B cell (primary cell): Measurements from ENCODE around the gene PRR3. TPM values are rescaled to one million over a fixed set of nuclear protein-coding genes. Genes with fewer than 3 reads are reported as not detected.

Experiments used
- ATAC-seq: fragments of 200-7000 bp; cut with Tn5 transposase; one replicate; pipeline ENCODE4 v1.10.0; 2021; ENCODE audit warnings: low read depth, mild to moderate bottlenecking, moderate number of reproducible peaks, moderate library complexity
- CTCF ChIA-PET: fragments of 350-600 bp; sonication (Branson Sonifier 250); formaldehyde crosslinking; loops from one replicate; lab custom pipeline; 2021; ENCODE audit warnings: antibody characterized with exemption, inconsistent platforms; lab: Charles Lee
- POLR2A ChIA-PET: fragments of 350-600 bp; sonication (Branson Sonifier 250); formaldehyde crosslinking; loops from one replicate; lab custom pipeline; 2021; ENCODE audit warnings: antibody characterized with exemption; lab: Charles Lee
- DNase-seq: peaks from one replicate; pipeline ENCODE4 v3.0.0; 2013
- H2AFZ ChIP-seq: 2 replicates; pipeline ENCODE4 v1.6.1; 2012; ENCODE audit warnings: mild to moderate bottlenecking, low read depth, low read length; ENCODE audit not compliant: insufficient read depth, poor library complexity, severe bottlenecking
- H3K27ac ChIP-seq, 2 donors: 1 replicate in 1 of 2; 2 replicates in 1 of 2; pipeline ENCODE4 v1.5.1; 2012 to 2013; ENCODE audit warnings: low read length in 2 of 2, mild to moderate bottlenecking in 2 of 2, moderate library complexity in 1 of 2
- H3K27me3 ChIP-seq, 4 experiments: fragments of 200-600 bp in 1 of 4; sonication (generic) in 1 of 4; replicated peaks in 1 of 4; 1 replicate in 2 of 4; 2 replicates in 2 of 4; pipeline versions ENCODE4 v1.6.1 to v1.7.0; 2013 to 2016; ENCODE audit warnings: low read length in 3 of 4, mild to moderate bottlenecking in 2 of 4, mixed read lengths in 1 of 4, moderate library complexity in 1 of 4; ENCODE audit not compliant: insufficient read depth in 4 of 4, control insufficient read depth in 3 of 4; ENCODE audit errors: control extremely low read depth in 1 of 4
- H3K36me3 ChIP-seq, 2 experiments: replicated peaks in 1 of 2; 1 replicate in 1 of 2; 2 replicates in 1 of 2; pipeline versions ENCODE4 v1.6.1 to v1.7.1; 2013; ENCODE audit warnings: low read length in 1 of 2; ENCODE audit not compliant: insufficient read depth in 2 of 2, control insufficient read depth in 1 of 2; ENCODE audit errors: control extremely low read depth in 1 of 2, extremely low read depth in 1 of 2
- H3K4me1 ChIP-seq, 2 donors: fragments of 200-600 bp in 1 of 2; sonication (generic) in 1 of 2; 1 replicate in 1 of 2; 2 replicates in 1 of 2; pipeline versions ENCODE4 v1.5.1 to v1.6.1; 2013 to 2017; ENCODE audit warnings: low read length in 2 of 2; ENCODE audit not compliant: control insufficient read depth in 2 of 2, insufficient read depth in 2 of 2
- H3K4me2 ChIP-seq: replicated peaks from 2 replicates; pipeline ENCODE3; 2012; ENCODE audit warnings: mild to moderate bottlenecking, low read depth, low read length; ENCODE audit not compliant: poor library complexity, severe bottlenecking
- H3K4me3 ChIP-seq, 5 experiments: fragments of 200-600 bp in 1 of 5; sonication (generic) in 1 of 5; 1 replicate in 3 of 5; 2 replicates in 2 of 5; pipeline versions ENCODE4 v1.5.1 to v1.7.0; 2011 to 2016; ENCODE audit warnings: low read length in 4 of 5, mild to moderate bottlenecking in 4 of 5, low read depth in 2 of 5, control low read depth in 1 of 5, moderate library complexity in 1 of 5; ENCODE audit not compliant: insufficient read depth in 1 of 5; ENCODE audit errors: control extremely low read depth in 1 of 5, extremely low read depth in 1 of 5
- H3K79me2 ChIP-seq: fragments of 200-600 bp; sonication (generic); one replicate; pipeline ENCODE4 v1.6.0; 2016; ENCODE audit warnings: low read length; ENCODE audit not compliant: control insufficient read depth, insufficient read depth
- H3K9ac ChIP-seq: fragments of 200-600 bp; sonication (generic); 2 replicates; pipeline ENCODE4 v1.6.1; 2017; ENCODE audit warnings: mild to moderate bottlenecking, low read length, moderate library complexity
- H3K9me3 ChIP-seq, 3 donors: one replicate each; pipeline versions ENCODE4 v1.6.1 to v1.7.1; 2013; ENCODE audit warnings: low read length in 2 of 3; ENCODE audit not compliant: control insufficient read depth in 2 of 3, insufficient read depth in 1 of 3; ENCODE audit errors: control extremely low read depth in 1 of 3
- H4K20me1 ChIP-seq: 2 replicates; pipeline ENCODE4 v1.6.0; 2012; ENCODE audit warnings: mild to moderate bottlenecking, low read length; ENCODE audit not compliant: insufficient read depth, control insufficient read depth, poor library complexity, severe bottlenecking
- H3K27ac Mint-ChIP-seq: one replicate; pipeline ENCODE4 v1.8.0; 2021; ENCODE audit warnings: mixed read lengths
- H3K27me3 Mint-ChIP-seq: one replicate; pipeline ENCODE4 v1.8.0; 2021; ENCODE audit warnings: mixed read lengths
- H3K4me1 Mint-ChIP-seq: one replicate; pipeline ENCODE4 v1.8.0; 2021; ENCODE audit warnings: mixed read lengths
- H3K4me3 Mint-ChIP-seq: one replicate; pipeline ENCODE4 v1.8.0; 2021; ENCODE audit warnings: mixed read lengths
- H3K9me3 Mint-ChIP-seq: one replicate; pipeline ENCODE4 v1.8.0; 2022; ENCODE audit warnings: mixed read lengths; ENCODE audit not compliant: insufficient read depth
- EZH2 ChIP-seq: IDR thresholded peaks from 2 replicates; pipeline ENCODE4 v1.6.1; 2012; ENCODE audit warnings: borderline replicate concordance, low read depth, mild to moderate bottlenecking, moderate library complexity, low read length; ENCODE audit not compliant: insufficient read depth, poor library complexity, severe bottlenecking
- WGBS: methylation state at CpG from one replicate; pipeline ENCODE4 v1.1.5; 2013; ENCODE audit warnings: missing lambda C conversion rate; ENCODE audit not compliant: insufficient coverage; 5-methylcytosine and 5-hydroxymethylcytosine counted together
- intact Hi-C: fragments of 100-400 bp; cut with micrococcal nuclease; formaldehyde crosslinking; loops from one replicate; pipeline ENCODE4 v1.10.0; 2022
- polyA plus RNA-seq: library from polyadenylated mRNA; depleted of rRNA; stranded (reverse); fragments of >200 nt; gene quantifications from 2 replicates; pipeline ENCODE4 v1.2.3, GENCODE V29; 2012
- total RNA-seq, 2 donors: library from RNA; stranded (reverse); fragments of 120-200 nt in 1 of 2; gene quantifications; 1 replicate in 1 of 2; 2 replicates in 1 of 2; pipeline versions ENCODE4 v1.2.3 to v1.2.4, GENCODE V29; 2013 to 2022
- TF ChIP-seq, protein P1 (sequence below): fragments of 200-600 bp; IDR thresholded peaks from one replicate; pipeline ENCODE4 v1.8.0; 2022; ENCODE audit warnings: antibody characterized with exemption, mild to moderate bottlenecking

PRR3 gene
- total and polyA plus RNA-seq, 2 donors (not counting 1 experiment from before 2014, with no cell fraction given): 15.0 to 30.3 TPM

DNA sequence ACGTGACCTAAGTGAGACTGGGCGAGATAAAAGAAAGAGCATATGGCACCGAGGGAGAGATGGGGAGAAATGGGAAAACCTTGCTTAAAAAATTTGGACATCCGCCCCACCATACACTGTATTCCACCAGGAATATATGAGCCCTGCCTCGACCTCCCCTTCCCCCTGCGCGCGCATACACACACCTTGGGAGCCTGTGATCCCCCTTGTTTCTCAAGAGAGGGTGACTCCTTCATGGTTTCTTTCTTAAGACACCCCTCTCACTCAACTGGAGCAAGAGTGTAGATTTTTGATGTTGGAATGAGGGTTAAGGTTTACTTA is 14.6 kb downstream of the PRR3 start:
- intact Hi-C loops: loop anchor here (1.0 to 5.0 kb wide), 9 partner anchors 15 to 171 kb away; partner anchors contain the start of genes DHX16, FLOT1, GNL1 and IER3
- WGBS: 0% methylated on average over 4 of the region's 8 CpGs
- Histone ChIP-seq H3K9ac (peak overlapping the region; percentile 88), H3K4me1 (peaks cover 25 to 32% of the 10 kb centered on the region in 2 donors), H3K79me2 (peaks cover 74% of the 10 kb centered on the region), H3K4me2 (peak overlapping the region; percentile 72), H3K4me3 (peak overlapping the region; percentile 66 to 93 (median 87)), H3K36me3 (peaks cover 0 to 8% of the 10 kb centered on the region in 2 experiments), H3K9me3 (no peaks in the 10 kb centered on the region), H3K27ac (peak overlapping the region; percentile 82 to 92), H2AFZ (peak overlapping the region; percentile 85), H4K20me1 (peaks cover 38% of the 10 kb centered on the region), H3K27me3 (no peaks in the 10 kb centered on the region)
- Mint-ChIP-seq H3K4me1 (peaks cover 56% of the 10 kb centered on the region), H3K27me3 (no peaks in the 10 kb centered on the region), H3K9me3 (no peaks in the 10 kb centered on the region), H3K4me3 (peak overlapping the region; percentile 96), H3K27ac (peak overlapping the region; percentile 93)
- ATAC-seq (no peak), DNase-seq (no peak)
- CTCF ChIA-PET: interaction anchor here (0.7 to 2.7 kb wide), 11 partner anchors 13 to 159 kb away, joined by 3 to 29 read pairs (median 4); no protein-coding TSS in a partner anchor
- POLR2A ChIA-PET: interaction anchor here (0.6 to 2.3 kb wide), 7 partner anchors 11 to 90 kb away, joined by 3 to 19 read pairs (median 4); partner anchors contain the start of genes GNL1, MRPS18B, PPP1R10 and PRR3
- no peak for TF ChIP-seq EZH2
- TF ChIP-seq, protein P1, sequence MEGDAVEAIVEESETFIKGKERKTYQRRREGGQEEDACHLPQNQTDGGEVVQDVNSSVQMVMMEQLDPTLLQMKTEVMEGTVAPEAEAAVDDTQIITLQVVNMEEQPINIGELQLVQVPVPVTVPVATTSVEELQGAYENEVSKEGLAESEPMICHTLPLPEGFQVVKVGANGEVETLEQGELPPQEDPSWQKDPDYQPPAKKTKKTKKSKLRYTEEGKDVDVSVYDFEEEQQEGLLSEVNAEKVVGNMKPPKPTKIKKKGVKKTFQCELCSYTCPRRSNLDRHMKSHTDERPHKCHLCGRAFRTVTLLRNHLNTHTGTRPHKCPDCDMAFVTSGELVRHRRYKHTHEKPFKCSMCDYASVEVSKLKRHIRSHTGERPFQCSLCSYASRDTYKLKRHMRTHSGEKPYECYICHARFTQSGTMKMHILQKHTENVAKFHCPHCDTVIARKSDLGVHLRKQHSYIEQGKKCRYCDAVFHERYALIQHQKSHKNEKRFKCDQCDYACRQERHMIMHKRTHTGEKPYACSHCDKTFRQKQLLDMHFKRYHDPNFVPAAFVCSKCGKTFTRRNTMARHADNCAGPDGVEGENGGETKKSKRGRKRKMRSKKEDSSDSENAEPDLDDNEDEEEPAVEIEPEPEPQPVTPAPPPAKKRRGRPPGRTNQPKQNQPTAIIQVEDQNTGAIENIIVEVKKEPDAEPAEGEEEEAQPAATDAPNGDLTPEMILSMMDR: no peak

- POLR2A ChIA-PET: no interaction called here
- ATAC-seq (no peak), DNase-seq (no peak)
- Histone ChIP-seq H3K27ac (peak overlapping the region; percentile 82 to 92), H2AFZ (no peak overlapping the region), H3K4me3 (peak overlapping the region; percentile 66 to 93 (median 87)), H3K9ac (peak overlapping the region; percentile 88), H3K4me2 (peak overlapping the region; percentile 72), H3K4me1 (peaks cover 25 to 32% of the 10 kb centered on the region in 2 donors), H4K20me1 (peaks cover 43% of the 10 kb centered on the region), H3K9me3 (no peaks in the 10 kb centered on the region), H3K36me3 (peaks cover 0 to 12% of the 10 kb centered on the region in 2 experiments), H3K79me2 (peaks cover 78% of the 10 kb centered on the region), H3K27me3 (no peaks in the 10 kb centered on the region)
- Mint-ChIP-seq H3K27me3 (no peaks in the 10 kb centered on the region), H3K9me3 (no peaks in the 10 kb centered on the region), H3K4me1 (peaks cover 57% of the 10 kb centered on the region), H3K27ac (peak overlapping the region; percentile 21), H3K4me3 (peak overlapping the region; percentile 96)
- intact Hi-C loops: loop anchor here (5.0 kb wide), 1 partner anchor 170 kb away; the partner anchor contains the start of genes FLOT1 and IER3
- CTCF ChIA-PET: interaction anchor here (1.0 kb wide), 1 partner anchor 27 kb away, joined by 3 read pairs; no protein-coding TSS in a partner anchor
- TF ChIP-seq EZH2: no peak
Measured at GRCh38 chr6:30572148-30572547, 15.1 kb downstream of the PRR3 start.
